RWPE1 (cell line): ENCODE results near the gene RPP25.

ENCODE experiments used
- CTCF ChIA-PET: fragments of 350-600 bp; sonication (Branson Sonifier 250); formaldehyde crosslinking; extraction: SDS; loops from one replicate; lab custom pipeline; 2021; lab: Yijun Ruan, JAX
- POLR2A ChIA-PET: fragments of 400-600 bp; formaldehyde crosslinking; extraction: SDS; loops from one replicate; lab custom pipeline; 2020; ENCODE audit warnings: antibody characterized with exemption; ENCODE audit not compliant: low non-redundant PET; lab: Yijun Ruan, JAX
- DNase-seq: peaks from one replicate; pipeline ENCODE4 v3.0.0; 2012; ENCODE audit warnings: low spot score
- H3K27ac ChIP-seq: fragments of 450-650 bp; 2 replicates; pipeline ENCODE4 v1.5.1; 2017
- CTCF ChIP-seq: fragments of 450-650 bp; conservative IDR thresholded peaks from 2 replicates; pipeline ENCODE4 v1.5.1; 2017; ENCODE audit warnings: low read depth, mild to moderate bottlenecking

Gene RPP25

GRCh38 chr15:74961616-74962015 is 5.0 kb upstream of the RPP25 start:
- no peak for DNase-seq
- H3K27ac ChIP-seq: no peak overlapping the region
- no peak for TF ChIP-seq CTCF
- CTCF ChIA-PET: interaction anchor here (0.6 kb wide), 1 partner anchor 326 kb away, joined by 3 read pairs; no protein-coding TSS in a partner anchor
- POLR2A ChIA-PET: interaction anchor here (0.6 kb wide), 1 partner anchor 13 kb away, joined by 3 read pairs; no protein-coding TSS in a partner anchor

GRCh38 chr15:74960995-74961588 is 4.5 kb upstream of the RPP25 start:
- no peak for TF ChIP-seq CTCF
- no peak overlapping the region for H3K27ac ChIP-seq
- DNase-seq: no peak
- ChIA-PET POLR2A (interaction anchor here (0.6 kb wide), 1 partner anchor 35 kb away, joined by 3 read pairs; no protein-coding TSS in a partner anchor), CTCF (interaction anchor here (0.6 to 1.2 kb wide), 2 partner anchors 10 to 326 kb away, joined by 3 read pairs; no protein-coding TSS in a partner anchor)

GRCh38 chr15:74960286-74960685 is 3.7 kb upstream of the RPP25 start:
- no peak for TF ChIP-seq CTCF
- no peak overlapping the region for H3K27ac ChIP-seq
- POLR2A ChIA-PET: no interaction called here
- DNase-seq: no peak
- CTCF ChIA-PET: interaction anchor here (1.2 kb wide), 1 partner anchor 9 kb away, joined by 3 read pairs; no protein-coding TSS in a partner anchor

GRCh38 chr15:74959586-74959939 is 3.0 kb upstream of the RPP25 start:
- no peak for TF ChIP-seq CTCF
- DNase-seq: no peak
- CTCF ChIA-PET: interaction anchor here (1.2 kb wide), 1 partner anchor 9 kb away, joined by 3 read pairs; no protein-coding TSS in a partner anchor
- POLR2A ChIA-PET: no interaction called here
- H3K27ac ChIP-seq: no peak overlapping the region

GRCh38 chr15:74958908-74959585 is 2.5 kb upstream of the RPP25 start:
- ChIA-PET CTCF (interaction anchor here (1.0 kb wide), 1 partner anchor 29 kb away, joined by 3 read pairs; no protein-coding TSS in a partner anchor), POLR2A (no interaction called here)
- TF ChIP-seq CTCF: no peak
- no peak for DNase-seq
- H3K27ac ChIP-seq: no peak overlapping the region

GRCh38 chr15:74958320-74958907 is 1.8 kb upstream of the RPP25 start:
- no peak for DNase-seq
- POLR2A ChIA-PET: no interaction called here
- CTCF ChIA-PET: interaction anchor here (0.5 to 1.0 kb wide), 2 partner anchors 29 to 779 kb away, joined by 3 read pairs; no protein-coding TSS in a partner anchor
- no peak overlapping the region for H3K27ac ChIP-seq
- TF ChIP-seq CTCF: no peak
